WTC11 (cell line): Measurements from ENCODE around the gene CNTNAP2. TPM values are rescaled to one million over a fixed set of nuclear protein-coding genes. Genes with fewer than 3 reads are reported as not detected.

ENCODE experiments used
- ATAC-seq: fragments of 200-7000 bp; cut with Tn5 transposase; 2 replicates; pipeline ENCODE4 v1.10.0; 2021; ENCODE audit warnings: mild to moderate bottlenecking, moderate library complexity
- CTCF ChIA-PET: fragments of 300-600 bp; sonication (Branson Sonifier 250); formaldehyde crosslinking; loops from one replicate; lab custom pipeline; 2021; ENCODE audit warnings: antibody characterized with exemption; lab: Charles Lee
- POLR2A ChIA-PET: fragments of 350-600 bp; sonication (Branson Sonifier 250); formaldehyde crosslinking; loops from one replicate; lab custom pipeline; 2021; ENCODE audit warnings: antibody characterized with exemption; lab: Charles Lee
- DNase-seq: peaks from one replicate; pipeline ENCODE4 v3.0.0; 2021; ENCODE audit warnings: low spot score
- H3K27ac Mint-ChIP-seq: 2 replicates; pipeline ENCODE4 v1.8.0; 2021; ENCODE audit warnings: mixed read lengths
- H3K27me3 Mint-ChIP-seq: 2 replicates; pipeline ENCODE4 v1.8.0; 2021; ENCODE audit warnings: low read depth, mild to moderate bottlenecking, moderate library complexity, mixed read lengths
- H3K36me3 Mint-ChIP-seq: 2 replicates; pipeline ENCODE4 v1.8.0; 2021; ENCODE audit warnings: mixed read lengths
- H3K4me1 Mint-ChIP-seq: 2 replicates; pipeline ENCODE4 v1.8.0; 2022; ENCODE audit warnings: mixed read lengths
- H3K4me3 Mint-ChIP-seq: 2 replicates; pipeline ENCODE4 v1.8.0; 2021; ENCODE audit warnings: mild to moderate bottlenecking, moderate library complexity, mixed read lengths
- H3K9me3 Mint-ChIP-seq: 2 replicates; pipeline ENCODE4 v1.8.0; 2021; ENCODE audit warnings: mixed read lengths
- ATF3 ChIP-seq: sonication (generic); formaldehyde crosslinking; conservative IDR thresholded peaks from 2 replicates; pipeline ENCODE4 v1.8.1; 2022; ENCODE audit warnings: mild to moderate bottlenecking, missing genetic modification reagents
- ATF6 ChIP-seq: sonication (generic); formaldehyde crosslinking; IDR thresholded peaks from 2 replicates; pipeline ENCODE4 v1.8.1; 2023; ENCODE audit warnings: mild to moderate bottlenecking, missing genetic modification reagents
- CBFB ChIP-seq: sonication (generic); formaldehyde crosslinking; IDR thresholded peaks from 2 replicates; pipeline ENCODE4 v1.8.1; 2022; ENCODE audit warnings: mild to moderate bottlenecking, low read depth, missing genetic modification reagents
- CREB1 ChIP-seq: sonication (generic); formaldehyde crosslinking; IDR thresholded peaks from 2 replicates; pipeline ENCODE4 v1.8.0; 2023; ENCODE audit warnings: mild to moderate bottlenecking, missing genetic modification reagents
- CTCF ChIP-seq: fragments of 200-600 bp; IDR thresholded peaks from 2 replicates; pipeline ENCODE4 v1.8.0; 2022; ENCODE audit warnings: antibody characterized with exemption
- E2F1 ChIP-seq: sonication (generic); formaldehyde crosslinking; IDR thresholded peaks from 2 replicates; pipeline ENCODE4 v1.8.0; 2022; ENCODE audit warnings: mild to moderate bottlenecking, missing genetic modification reagents
- E2F4 ChIP-seq: sonication (generic); formaldehyde crosslinking; IDR thresholded peaks from 2 replicates; pipeline ENCODE4 v1.8.1; 2022; ENCODE audit warnings: low read depth, mild to moderate bottlenecking, moderate library complexity, missing genetic modification reagents, borderline replicate concordance
- ERG ChIP-seq: fragments of 250-450 bp; sonication (Bioruptor Pico); IDR thresholded peaks from 2 replicates; pipeline ENCODE4 v1.8.0; 2021; ENCODE audit warnings: mild to moderate bottlenecking
- JUN ChIP-seq: sonication (generic); formaldehyde crosslinking; IDR thresholded peaks from 2 replicates; pipeline ENCODE4 v1.8.0; 2023; ENCODE audit warnings: mild to moderate bottlenecking, missing genetic modification reagents
- NR1H2 ChIP-seq: sonication (generic); formaldehyde crosslinking; IDR thresholded peaks from 2 replicates; pipeline ENCODE4 v1.9.0; 2021; ENCODE audit warnings: mild to moderate bottlenecking, moderate library complexity, missing genetic modification reagents
- PREB ChIP-seq: sonication (generic); formaldehyde crosslinking; IDR thresholded peaks from 2 replicates; pipeline ENCODE4 v1.8.1; 2022; ENCODE audit warnings: mild to moderate bottlenecking, missing genetic modification reagents, moderate library complexity, borderline replicate concordance
- PRRX2 ChIP-seq: fragments of 250-450 bp; sonication (Bioruptor Pico); IDR thresholded peaks from 2 replicates; pipeline ENCODE4 v1.8.0; 2021; ENCODE audit warnings: mild to moderate bottlenecking
- RELA ChIP-seq: sonication (generic); formaldehyde crosslinking; IDR thresholded peaks from 2 replicates; pipeline ENCODE4 v1.8.1; 2022; ENCODE audit warnings: missing genetic modification reagents, mild to moderate bottlenecking, borderline replicate concordance
- SMAD3 ChIP-seq: sonication (generic); formaldehyde crosslinking; IDR thresholded peaks from 2 replicates; pipeline ENCODE4 v1.8.0; 2022; ENCODE audit warnings: missing genetic modification reagents, mild to moderate bottlenecking, borderline replicate concordance
- ZNF219 ChIP-seq: sonication (generic); formaldehyde crosslinking; IDR thresholded peaks from 2 replicates; pipeline ENCODE4 v1.8.0; 2023; ENCODE audit warnings: missing genetic modification reagents, mild to moderate bottlenecking, borderline replicate concordance
- ZNF263 ChIP-seq: sonication (generic); formaldehyde crosslinking; IDR thresholded peaks from 2 replicates; pipeline ENCODE4 v1.8.1; 2022; ENCODE audit warnings: low read depth, mild to moderate bottlenecking, moderate library complexity, missing genetic modification reagents
- ZNF281 ChIP-seq: sonication (generic); formaldehyde crosslinking; IDR thresholded peaks from 2 replicates; pipeline ENCODE4 v1.8.0; 2023; ENCODE audit warnings: mild to moderate bottlenecking, missing genetic modification reagents
- ZNF671 ChIP-seq: fragments of 250-450 bp; sonication (Bioruptor Pico); IDR thresholded peaks from 2 replicates; pipeline ENCODE4 v1.8.0; 2021; ENCODE audit warnings: mild to moderate bottlenecking
- total RNA-seq: library from RNA; stranded (reverse); gene quantifications from 3 replicates; pipeline ENCODE4 v1.2.3, GENCODE V29; 2021

The CNTNAP2 gene
- total RNA-seq, 1 experiment from 2014 or later = 63.8 TPM

GRCh38 chr7:146735992-146736391 lies 619.4 kb downstream of the CNTNAP2 start:
- no peak for ATAC-seq
- H3K27ac Mint-ChIP-seq = no peak overlapping the region
- H3K4me3 Mint-ChIP-seq = no peak overlapping the region
- H3K36me3 Mint-ChIP-seq = no peaks in the 10 kb centered on the region
- no peak for TF ChIP-seq ATF6 (CRISPR knock-in tag)
- no peak for TF ChIP-seq ZNF671 (CRISPR knock-in tag)
- no peak for TF ChIP-seq E2F4 (CRISPR knock-in tag)
- no peak for TF ChIP-seq ZNF263 (CRISPR knock-in tag)
- TF ChIP-seq CREB1 (CRISPR knock-in tag) = no peak
- TF ChIP-seq ERG = no peak
- no peak for TF ChIP-seq PREB
- TF ChIP-seq NR1H2 (CRISPR knock-in tag) = no peak
- TF ChIP-seq, all 79 proteins: peak for 0
- no peaks in the 10 kb centered on the region for H3K27me3 Mint-ChIP-seq
- ChIA-PET POLR2A (no interaction called here), CTCF (no interaction called here)
- peaks cover 3% of the 10 kb centered on the region; the same call in 1 of the 2 replicates for H3K9me3 Mint-ChIP-seq
- DNase-seq = no peak
- no peaks in the 10 kb centered on the region for H3K4me1 Mint-ChIP-seq

- ATAC-seq = no peak
- ChIA-PET CTCF (no interaction called here), POLR2A (no interaction called here)
- Mint-ChIP-seq H3K36me3 (no peaks in the 10 kb centered on the region), H3K4me1 (no peaks in the 10 kb centered on the region), H3K27ac (no peak overlapping the region), H3K4me3 (no peak overlapping the region), H3K9me3 (peaks cover 3% of the 10 kb centered on the region; the same call in 1 of the 2 replicates), H3K27me3 (no peaks in the 10 kb centered on the region)
- TF ChIP-seq E2F1 (CRISPR knock-in tag) = no peak
- DNase-seq = no peak
These were observed 620.0 kb downstream of the CNTNAP2 start for GRCh38 chr7:146736446-146737190.

- Mint-ChIP-seq H3K4me1 (peaks cover 8% of the 10 kb centered on the region; the same call in 1 of the 2 replicates), H3K27me3 (no peaks in the 10 kb centered on the region), H3K36me3 (no peaks in the 10 kb centered on the region), H3K9me3 (peaks cover 3% of the 10 kb centered on the region; the same call in 1 of the 2 replicates), H3K4me3 (no peak overlapping the region), H3K27ac (no peak overlapping the region)
- ATAC-seq = no peak
- POLR2A ChIA-PET = no interaction called here
- DNase-seq = no peak
- CTCF ChIA-PET = no interaction called here
- TF ChIP-seq NR1H2 (CRISPR knock-in tag) (no peak), ZNF219 (CRISPR knock-in tag) (no peak), ATF3 (CRISPR knock-in tag) (no peak), CBFB (CRISPR knock-in tag) (no peak), ZNF281 (CRISPR knock-in tag) (no peak), CTCF (no peak), SMAD3 (CRISPR knock-in tag) (no peak), PRRX2 (no peak), JUN (CRISPR knock-in tag) (no peak), RELA (CRISPR knock-in tag) (no peak)
These were observed 623.4 kb downstream of the CNTNAP2 start for GRCh38 chr7:146740039-146740438.
